ENCODE measurements around the gene C20orf96. TPM values are rescaled to one million over a fixed set of nuclear protein-coding genes. Genes with fewer than 3 reads are reported as not detected.

C20orf96 gene
- total and polyA plus RNA-seq, 2 donors (not counting 3 experiments of a cell fraction or from before 2014, with no cell fraction given): 17.0 to 17.2 TPM

- no peak for TF ChIP-seq FOS (IDR thresholded peaks at IDR 0.05; ENCODE audit: borderline replicate concordance, insufficient read depth, low read length)
- TF ChIP-seq MYC (IDR thresholded peaks at IDR 0.05; ENCODE audit: low read depth, low read length): no peak
- no peak for TF ChIP-seq GATA2 (IDR thresholded peaks at IDR 0.05; ENCODE audit: insufficient read depth, insufficient read length, low read depth, low read length)
- no peak for TF ChIP-seq JUN (IDR thresholded peaks at IDR 0.05; ENCODE audit: borderline replicate concordance, insufficient read depth, insufficient read length, low read depth)
- no peak for TF ChIP-seq POLR2A (IDR thresholded peaks at IDR 0.05; ENCODE audit: low read depth, low read length)
- TF ChIP-seq, protein P1, sequence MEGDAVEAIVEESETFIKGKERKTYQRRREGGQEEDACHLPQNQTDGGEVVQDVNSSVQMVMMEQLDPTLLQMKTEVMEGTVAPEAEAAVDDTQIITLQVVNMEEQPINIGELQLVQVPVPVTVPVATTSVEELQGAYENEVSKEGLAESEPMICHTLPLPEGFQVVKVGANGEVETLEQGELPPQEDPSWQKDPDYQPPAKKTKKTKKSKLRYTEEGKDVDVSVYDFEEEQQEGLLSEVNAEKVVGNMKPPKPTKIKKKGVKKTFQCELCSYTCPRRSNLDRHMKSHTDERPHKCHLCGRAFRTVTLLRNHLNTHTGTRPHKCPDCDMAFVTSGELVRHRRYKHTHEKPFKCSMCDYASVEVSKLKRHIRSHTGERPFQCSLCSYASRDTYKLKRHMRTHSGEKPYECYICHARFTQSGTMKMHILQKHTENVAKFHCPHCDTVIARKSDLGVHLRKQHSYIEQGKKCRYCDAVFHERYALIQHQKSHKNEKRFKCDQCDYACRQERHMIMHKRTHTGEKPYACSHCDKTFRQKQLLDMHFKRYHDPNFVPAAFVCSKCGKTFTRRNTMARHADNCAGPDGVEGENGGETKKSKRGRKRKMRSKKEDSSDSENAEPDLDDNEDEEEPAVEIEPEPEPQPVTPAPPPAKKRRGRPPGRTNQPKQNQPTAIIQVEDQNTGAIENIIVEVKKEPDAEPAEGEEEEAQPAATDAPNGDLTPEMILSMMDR (IDR thresholded peaks at IDR 0.05; ENCODE audit: extremely low read depth in 1 of 2, insufficient read depth in 1 of 2, low read depth in 1 of 2, low read length in 2 of 2): no peak
- no peak for TF ChIP-seq EZH2 (IDR thresholded peaks at IDR 0.05; ENCODE audit: borderline replicate concordance, low read depth, low read length, severe bottlenecking)
- no peak for TF ChIP-seq POLR2AphosphoS5 (IDR thresholded peaks at IDR 0.05; ENCODE audit: insufficient read depth, low read depth, low read length)
- intact Hi-C loops (cut with micrococcal nuclease): no loop called here
Observed at GRCh38 chr20:334578-334977, 44.0 kb upstream of the C20orf96 start.

More at GRCh38 chr20:334578-334977, 44.0 kb upstream of the C20orf96 start:
- FAIRE-seq: no peak
- H3K4me2 ChIP-seq (ENCODE audit: insufficient read depth, low read length): no peak overlapping the region
- H3K4me3 ChIP-seq (replicated peaks in 1 of 3; ENCODE audit: insufficient read depth in 1 of 3, low read depth in 1 of 3, low read length in 3 of 3): no peak overlapping the region
- no peaks in the 10 kb centered on the region for H3K36me3 ChIP-seq (ENCODE audit: control insufficient read depth in 2 of 2, extremely low read depth in 1 of 2, insufficient read depth in 2 of 2, low read length in 2 of 2)
- H2AFZ ChIP-seq (ENCODE audit: low read depth, low read length): no peak overlapping the region
- H4K20me1 ChIP-seq (replicated peaks; ENCODE audit: control insufficient read depth, extremely low read depth, insufficient read depth, low read length): no peaks in the 10 kb centered on the region
- dilution Hi-C loops (cut with MboI; ENCODE audit: extremely low pct_ligation_motif_present, low sequenced_read_pairs): no loop called here
- no peaks in the 10 kb centered on the region for H3K4me1 ChIP-seq (ENCODE audit: control insufficient read depth, extremely low read depth, insufficient read depth, low read length)
- H3K9me3 ChIP-seq (replicated peaks; ENCODE audit: control insufficient read depth, insufficient read depth, low read length): no peaks in the 10 kb centered on the region
- no peak overlapping the region for H3K27ac ChIP-seq (ENCODE audit: insufficient read depth, low read depth, low read length)
- no peaks in the 10 kb centered on the region for H3K9me1 ChIP-seq (replicated peaks; ENCODE audit: control insufficient read depth, extremely low read depth, insufficient read depth, low read length)
- no peak overlapping the region for H3K9ac ChIP-seq (replicated peaks; ENCODE audit: extremely low read depth, insufficient read depth, low read length)
- ChIA-PET CTCF (interaction anchor here (2.1 kb wide), 1 partner anchor 97 kb away, joined by 5 read pairs; no protein-coding TSS in a partner anchor), POLR2A (no interaction called here)
- H3K79me2 ChIP-seq (ENCODE audit: control insufficient read depth, insufficient read depth, low read length): no peaks in the 10 kb centered on the region
- BruUV-seq (replicated peaks): no TSS peak
- no peak for DNase-seq (ENCODE audit: low read depth, low spot score)
- no peaks in the 10 kb centered on the region for H3K27me3 ChIP-seq (ENCODE audit: control insufficient read depth in 2 of 2, insufficient read depth in 2 of 2, low read length in 2 of 2)
